OCI-M2 (cell line): ENCODE results near the gene ARHGEF2.

ENCODE experiments used
- DNase-seq: peaks from one replicate; lab custom pipeline; 2025; ENCODE audit not compliant: unreplicated experiment; lab: John Stamatoyannopoulos, UW

Gene ARHGEF2

GRCh38 chr1:155971910-155972809 is 6.2 kb downstream of the ARHGEF2 start:
- no peak for DNase-seq

DNA sequence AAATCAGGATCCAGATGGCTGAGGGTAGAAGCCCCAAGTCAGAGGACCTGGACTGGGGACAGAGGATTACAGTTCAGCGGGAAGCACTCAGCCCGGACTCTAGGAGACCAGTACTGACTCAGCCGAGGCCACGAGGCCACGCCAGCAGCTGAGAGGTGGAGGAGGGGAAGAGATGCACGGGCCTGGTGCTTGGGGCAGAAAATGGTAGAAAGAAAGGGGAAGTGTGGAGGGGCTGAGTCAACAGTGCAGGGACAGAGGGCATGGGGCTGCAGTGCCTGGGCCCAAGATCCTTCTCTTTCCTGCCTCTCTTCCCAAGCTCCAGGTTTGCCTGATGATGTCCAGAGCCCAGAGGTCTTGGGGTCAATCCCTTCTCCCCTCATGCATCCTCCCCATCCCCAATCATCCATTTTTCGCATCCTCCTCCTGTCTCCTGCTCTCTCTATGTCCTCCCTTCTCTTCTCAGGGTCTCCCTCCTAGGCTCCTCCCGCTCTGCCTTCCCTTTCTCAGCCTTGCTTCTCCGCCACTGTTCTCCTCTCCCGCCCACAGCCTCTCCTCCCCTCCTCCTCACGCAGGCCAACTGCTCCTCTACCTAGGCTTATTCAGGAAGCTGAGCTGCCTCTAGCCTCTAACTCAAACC is 7.7 kb downstream of the ARHGEF2 start:
- DNase-seq, result no peak

GRCh38 chr1:155969377-155969791 is 9.0 kb downstream of the ARHGEF2 start:
- DNase-seq, result no peak

DNA sequence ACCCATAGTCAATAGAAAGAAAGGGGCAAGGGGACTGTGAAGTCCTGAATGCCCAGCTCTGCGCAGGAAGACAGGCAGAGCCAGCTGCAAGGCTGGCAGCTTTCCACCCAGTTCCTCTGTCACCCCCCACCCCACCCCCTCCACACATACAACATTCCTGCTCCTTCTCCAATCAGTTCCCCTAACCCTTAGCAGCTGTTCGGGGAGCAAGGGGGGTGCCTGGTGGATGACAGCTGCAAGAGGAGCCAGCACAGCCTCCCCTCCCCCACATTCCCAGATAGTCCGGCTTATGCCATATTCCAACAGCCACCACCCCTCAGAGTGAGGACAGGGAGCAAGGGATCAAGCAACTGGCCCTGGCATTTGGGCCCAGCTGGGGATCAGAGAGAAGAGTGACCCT is 9.7 kb downstream of the ARHGEF2 start:
- no peak for DNase-seq

DNA sequence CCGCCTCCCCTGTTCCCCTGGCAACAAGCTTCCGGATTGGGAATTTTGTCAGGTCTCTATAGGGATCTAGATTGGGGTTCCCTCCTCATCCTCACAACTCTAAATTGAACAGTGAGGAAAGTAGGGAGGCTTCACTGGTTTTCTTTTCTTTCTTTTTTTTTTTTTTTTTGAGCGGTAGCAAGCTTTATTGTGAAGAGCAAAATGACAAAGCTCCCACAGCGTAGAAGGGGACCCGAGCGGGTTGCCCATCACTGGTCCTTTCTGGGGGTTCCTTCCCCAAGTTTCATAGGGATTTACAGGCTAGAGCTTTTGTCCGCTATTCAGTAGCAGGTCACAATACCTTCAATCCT is 10.3 kb downstream of the ARHGEF2 start:
- no peak for DNase-seq

DNA sequence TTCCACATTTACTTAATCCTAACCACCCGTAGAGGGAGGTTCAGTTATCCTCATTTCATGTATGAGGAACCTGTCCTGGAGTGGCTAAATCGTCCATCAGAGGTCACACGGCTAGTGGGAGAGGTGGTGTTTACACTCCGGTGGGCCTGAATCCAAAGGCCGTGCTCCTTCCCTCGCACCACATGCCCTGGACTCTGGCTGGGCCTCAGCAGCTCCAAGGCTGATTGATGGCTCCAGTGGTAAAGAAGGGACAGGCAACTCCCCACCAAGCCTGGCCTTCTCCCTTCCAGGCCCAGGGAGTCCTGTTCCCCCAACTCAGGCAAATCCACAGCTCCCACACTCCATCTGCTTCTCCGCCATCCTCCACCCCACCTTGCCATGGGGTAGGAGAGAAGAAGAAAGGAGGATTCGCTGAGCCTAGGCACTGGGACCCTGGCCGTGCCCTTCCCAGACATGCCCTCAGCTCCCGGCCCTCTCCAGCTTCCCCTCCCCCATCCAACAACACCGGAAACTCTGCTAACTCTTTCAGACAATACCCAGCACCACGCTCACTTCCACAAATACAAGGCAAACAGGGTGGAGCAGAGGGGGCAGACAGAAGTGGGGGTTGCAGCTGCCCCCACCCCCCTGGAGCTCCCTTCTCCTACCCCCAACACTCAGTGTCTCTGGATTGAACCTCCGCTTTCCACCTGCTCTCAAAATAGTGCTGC is 10.9 kb downstream of the ARHGEF2 start:
- no peak for DNase-seq

GRCh38 chr1:155966750-155967149 is 11.6 kb downstream of the ARHGEF2 start:
- DNase-seq, result no peak

DNA sequence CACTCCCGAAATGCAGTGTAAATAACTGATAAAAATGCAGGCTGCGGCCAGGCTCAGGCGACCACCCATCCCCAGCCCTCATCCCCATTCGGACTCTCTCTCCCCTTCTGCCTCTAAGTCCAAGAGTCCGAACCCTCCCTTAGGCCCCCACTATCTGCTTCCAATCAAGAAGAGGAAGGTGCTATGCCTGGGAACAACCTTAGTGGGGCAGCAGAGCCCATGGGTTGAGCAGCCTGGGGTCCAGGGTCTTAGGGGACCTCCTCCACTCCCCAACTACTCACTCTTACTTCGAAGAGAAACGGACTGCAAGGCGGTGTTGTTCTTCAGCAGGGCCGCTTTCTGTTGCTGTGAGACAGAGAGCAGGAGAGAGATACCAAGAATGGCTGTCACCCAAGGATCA is 12.2 kb downstream of the ARHGEF2 start:
- no peak for DNase-seq

GRCh38 chr1:155964193-155964592 is 14.2 kb downstream of the ARHGEF2 start:
- DNase-seq, result no peak

GRCh38 chr1:155962599-155963211 is 15.6 kb downstream of the ARHGEF2 start:
- DNase-seq, result no peak

DNA sequence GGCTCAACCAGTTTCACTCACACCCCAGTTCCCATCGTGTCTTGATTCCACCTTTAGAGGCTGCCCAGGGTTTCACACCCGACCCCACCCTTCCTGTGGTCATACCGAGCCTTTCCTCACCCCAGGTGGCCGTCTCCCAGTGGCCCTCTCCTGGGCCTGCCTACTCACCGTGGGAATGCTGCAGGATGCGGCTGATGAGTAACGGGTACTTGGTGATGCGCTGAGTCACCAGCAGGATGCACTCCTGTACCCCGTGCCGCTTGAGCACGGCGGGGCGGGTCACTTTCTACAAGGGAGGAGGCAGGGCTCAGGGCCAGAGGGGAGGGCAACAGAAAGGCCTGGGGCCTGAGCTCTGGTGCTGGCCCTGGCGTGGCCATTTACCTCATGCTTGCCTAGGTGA is 16.4 kb downstream of the ARHGEF2 start:
- DNase-seq, result no peak

- DNase-seq, result no peak
These were observed 18.1 kb downstream of the ARHGEF2 start for GRCh38 chr1:155960081-155960745.

DNA sequence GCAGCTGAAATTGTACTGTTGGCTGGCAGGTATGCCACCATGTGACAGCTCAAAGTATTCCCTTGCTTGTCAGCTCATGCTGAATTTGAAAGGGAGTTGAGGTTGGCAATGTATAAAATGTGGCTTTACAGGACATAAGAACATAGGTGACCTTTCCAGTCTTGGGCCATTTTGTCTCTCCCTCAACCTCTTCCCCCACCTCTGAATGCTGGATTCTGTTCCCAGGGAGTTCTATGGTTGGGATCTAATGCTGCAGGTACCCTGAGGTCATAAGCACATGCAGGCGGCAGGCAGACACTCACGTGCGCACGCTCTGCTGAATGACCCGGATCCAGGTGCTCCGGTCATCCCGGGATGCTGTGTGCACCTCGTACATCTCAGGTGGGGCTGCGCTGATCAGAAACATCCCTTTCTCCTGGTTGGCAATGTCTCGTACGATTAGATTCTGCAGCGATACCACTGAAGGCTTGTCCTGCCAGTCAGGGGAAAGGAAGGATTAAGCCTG is 20.9 kb downstream of the ARHGEF2 start:
- DNase-seq, result no peak

DNA sequence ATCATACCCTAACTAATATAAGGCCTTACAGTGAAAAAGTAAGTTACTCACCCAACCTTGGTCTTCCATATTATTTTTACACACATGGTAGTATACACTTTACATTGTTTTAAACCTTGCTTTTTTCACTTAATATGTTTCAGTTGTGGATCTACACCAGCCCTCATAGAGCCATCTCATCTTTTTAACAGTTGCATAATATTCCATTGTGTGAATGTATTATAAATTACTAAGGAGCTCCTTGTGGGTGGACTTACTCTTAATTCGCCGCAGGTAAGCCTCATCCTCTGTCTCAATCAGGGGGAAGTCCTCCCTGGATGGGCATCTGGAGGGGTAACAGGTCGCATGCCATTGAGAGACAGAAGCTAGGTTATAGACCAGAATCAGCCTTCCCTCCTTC is 23.7 kb downstream of the ARHGEF2 start:
- no peak for DNase-seq

DNA sequence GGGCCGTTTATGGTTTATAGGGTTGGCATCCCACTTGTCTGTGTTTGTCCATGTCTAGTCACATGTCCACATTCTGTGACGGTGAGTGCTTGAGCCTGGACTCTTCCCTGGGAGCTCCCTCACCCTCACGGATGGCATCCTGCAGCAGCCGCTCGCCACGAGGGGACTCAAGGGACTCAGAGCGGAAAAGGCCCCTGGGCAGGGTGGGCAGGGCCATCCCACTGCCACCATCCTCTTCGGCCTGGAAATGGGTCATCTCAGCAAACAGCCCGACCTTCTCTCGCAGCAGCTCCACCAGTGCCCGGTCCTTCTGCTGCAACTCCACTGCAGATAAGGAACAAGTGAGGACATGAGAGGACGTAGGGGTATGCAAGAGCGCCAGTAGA is 25.8 kb downstream of the ARHGEF2 start:
- DNase-seq, result no peak

- DNase-seq, result no peak
These were observed 26.4 kb downstream of the ARHGEF2 start for GRCh38 chr1:155951753-155952504.

GRCh38 chr1:155950829-155951228 is 27.5 kb downstream of the ARHGEF2 start:
- DNase-seq, result no peak

DNA sequence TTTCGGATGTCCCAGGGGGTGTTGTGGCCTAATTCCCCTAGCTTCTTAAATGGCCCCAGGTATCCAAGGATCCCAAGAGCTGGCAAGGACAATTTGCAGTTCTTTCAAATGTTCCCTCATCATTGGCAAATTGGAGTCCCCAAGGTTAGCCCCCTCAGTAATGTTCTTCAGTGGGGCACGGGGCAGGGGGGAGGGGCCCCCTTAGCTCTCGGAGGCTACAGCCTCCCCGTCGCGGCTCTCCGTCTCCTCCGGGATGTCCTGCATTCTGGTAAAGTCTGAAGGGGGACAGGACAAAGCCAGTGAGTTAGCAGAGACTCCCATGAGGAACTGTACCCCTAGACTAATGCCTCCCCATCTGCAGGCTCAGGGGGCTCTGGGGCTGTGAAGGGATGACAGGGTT is 30.6 kb downstream of the ARHGEF2 start:
- DNase-seq, result no peak

- no peak for DNase-seq
These were observed 31.1 kb downstream of the ARHGEF2 start for GRCh38 chr1:155947292-155947691.

DNA sequence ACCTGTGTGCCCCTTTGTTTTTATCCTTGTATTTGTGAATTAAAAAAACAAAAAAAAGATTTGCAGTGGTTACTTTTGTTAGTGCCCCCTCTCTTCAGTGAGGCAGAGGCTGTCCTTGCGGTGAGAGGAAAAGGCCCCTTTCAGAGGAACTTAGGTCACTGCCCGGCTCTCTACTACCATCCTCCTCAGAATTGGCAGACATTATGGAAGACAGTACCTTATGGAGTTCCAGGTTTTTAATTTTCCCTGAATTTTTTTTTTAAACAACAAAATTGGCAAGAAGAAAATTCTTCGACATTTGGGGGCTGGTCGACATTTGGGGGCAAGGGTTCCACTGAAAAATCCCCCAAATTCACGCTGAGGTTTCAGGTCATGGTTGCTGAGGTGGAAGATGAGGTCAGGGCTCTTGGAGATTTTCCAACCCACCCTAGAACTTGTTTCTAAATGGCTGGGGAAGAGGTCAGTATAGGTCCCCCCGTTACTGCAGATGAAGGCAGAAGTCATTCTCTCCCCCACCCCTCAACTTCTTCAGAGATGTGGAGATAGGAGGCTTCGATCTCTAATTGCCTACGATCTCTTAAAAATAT is 31.6 kb downstream of the ARHGEF2 start:
- DNase-seq, result no peak
